Nucleus accumbens (tissue), 56 donors: Measurements from ENCODE around the gene SRA1.
"Not testable (repeated sequence)": the region's sequence is repeated elsewhere in the genome, so short reads cannot be mapped to it uniquely, and the experiment has no call there.

ENCODE experiments used
- DNase-seq, 56 donors: peaks; one replicate each; lab custom pipeline; 2025; lab: John Stamatoyannopoulos, UW

The SRA1 gene

GRCh38 chr5:140557136-140557805 is at the start of gene SRA1:
TSS of gene SRA1 (minus strand) at chr5:140557473. CDS start at chr5:140557452, 21 bp downstream.
- DNase-seq = peak in 55 of 56 donors; percentile 58 to 97 (median 89)

- DNase-seq = no peak
Measured at GRCh38 chr5:140607031-140607430, 49.8 kb upstream of the SRA1 start.

- no peak for DNase-seq
Measured at GRCh38 chr5:140605879-140606278, 48.6 kb upstream of the SRA1 start.

- no peak for DNase-seq
Measured at GRCh38 chr5:140603734-140604133, 46.5 kb upstream of the SRA1 start.

GRCh38 chr5:140603446-140603698 is 46.1 kb upstream of the SRA1 start:
- not testable (repeated sequence) for DNase-seq

- no peak for DNase-seq
Measured at GRCh38 chr5:140602147-140602546, 44.9 kb upstream of the SRA1 start.

GRCh38 chr5:140600096-140600495 is 42.8 kb upstream of the SRA1 start:
- DNase-seq = no peak

GRCh38 chr5:140598836-140599235 is 41.6 kb upstream of the SRA1 start:
- no peak for DNase-seq

GRCh38 chr5:140596321-140596741 is 39.1 kb upstream of the SRA1 start:
- peak in 1 of 56 donors; percentile 36 for DNase-seq

GRCh38 chr5:140595538-140596300 is 38.4 kb upstream of the SRA1 start:
- DNase-seq = peak in 6 of 56 donors; percentile 10 to 41 (median 26)

GRCh38 chr5:140594169-140594568 is 36.9 kb upstream of the SRA1 start:
- DNase-seq = no peak

- not testable (repeated sequence) for DNase-seq
Measured at GRCh38 chr5:140593070-140593469, 35.8 kb upstream of the SRA1 start.

GRCh38 chr5:140591747-140592372 is 34.6 kb upstream of the SRA1 start:
- no peak for DNase-seq

GRCh38 chr5:140590861-140591260 is 33.6 kb upstream of the SRA1 start:
- no peak for DNase-seq

- DNase-seq = no peak
Measured at GRCh38 chr5:140588311-140589070, 31.2 kb upstream of the SRA1 start.

- DNase-seq = no peak
Measured at GRCh38 chr5:140587495-140587894, 30.2 kb upstream of the SRA1 start.

GRCh38 chr5:140579188-140579747 is 22.0 kb upstream of the SRA1 start:
- not testable (repeated sequence) for DNase-seq

- no peak for DNase-seq
Measured at GRCh38 chr5:140576776-140577201, 19.5 kb upstream of the SRA1 start.

GRCh38 chr5:140575309-140575708 is 18.0 kb upstream of the SRA1 start:
- DNase-seq = peak in 24 of 56 donors; percentile 5 to 70 (median 24)

- DNase-seq = no peak
Measured at GRCh38 chr5:140574165-140574564, 16.9 kb upstream of the SRA1 start.

GRCh38 chr5:140573683-140574082 is 16.4 kb upstream of the SRA1 start:
- no peak for DNase-seq
